HG03432 (cell line): ENCODE data around the gene DKK1.

Experiments
- ATAC-seq: cut with Tn5 transposase; IDR thresholded peaks from one replicate; pipeline ENCODE4 v1.9.1; 2021; ENCODE audit warnings: mild to moderate bottlenecking, moderate library complexity; ENCODE audit not compliant: unreplicated experiment

The DKK1 gene, protein sequence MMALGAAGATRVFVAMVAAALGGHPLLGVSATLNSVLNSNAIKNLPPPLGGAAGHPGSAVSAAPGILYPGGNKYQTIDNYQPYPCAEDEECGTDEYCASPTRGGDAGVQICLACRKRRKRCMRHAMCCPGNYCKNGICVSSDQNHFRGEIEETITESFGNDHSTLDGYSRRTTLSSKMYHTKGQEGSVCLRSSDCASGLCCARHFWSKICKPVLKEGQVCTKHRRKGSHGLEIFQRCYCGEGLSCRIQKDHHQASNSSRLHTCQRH

GRCh38 chr10:52313933-52314821 lies at the start of gene DKK1:
TSS of gene DKK1 (plus strand) at chr10:52314281. CDS start at chr10:52314435, 154 bp downstream.
- ATAC-seq: peak; percentile 71

- no peak for ATAC-seq
These were observed 48.8 kb upstream of the DKK1 start for GRCh38 chr10:52265131-52265926.

- ATAC-seq: no peak
These were observed 47.2 kb upstream of the DKK1 start for GRCh38 chr10:52266858-52267257.

GRCh38 chr10:52268790-52269189 lies 45.3 kb upstream of the DKK1 start:
- ATAC-seq: no peak

- ATAC-seq: no peak
These were observed 44.8 kb upstream of the DKK1 start for GRCh38 chr10:52269233-52269632.

DNA sequence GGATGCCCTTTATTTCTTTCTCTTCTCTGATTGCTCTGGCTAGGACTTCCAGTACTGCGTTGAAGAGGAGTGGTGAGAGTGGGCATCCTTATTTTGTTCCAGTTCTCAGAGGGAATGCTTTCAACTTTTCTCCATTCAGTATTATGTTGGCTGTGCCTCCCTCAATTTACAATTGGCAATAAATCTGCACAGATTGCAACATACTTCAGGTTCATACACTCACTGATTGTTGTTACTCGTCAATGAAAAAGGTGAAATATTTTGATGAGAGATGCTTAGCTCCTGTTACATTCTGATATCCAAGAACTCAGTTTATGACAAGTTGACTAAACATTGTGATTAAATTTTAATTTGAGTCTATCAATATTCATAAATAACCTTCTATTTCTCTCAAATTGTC lies 37.9 kb upstream of the DKK1 start:
- no peak for ATAC-seq

GRCh38 chr10:52276986-52277385 lies 37.1 kb upstream of the DKK1 start:
- ATAC-seq: no peak

GRCh38 chr10:52279546-52279945 lies 34.5 kb upstream of the DKK1 start:
- no peak for ATAC-seq

GRCh38 chr10:52280051-52280450 lies 34.0 kb upstream of the DKK1 start:
- ATAC-seq: no peak

GRCh38 chr10:52283174-52283573 lies 30.9 kb upstream of the DKK1 start:
- no peak for ATAC-seq

DNA sequence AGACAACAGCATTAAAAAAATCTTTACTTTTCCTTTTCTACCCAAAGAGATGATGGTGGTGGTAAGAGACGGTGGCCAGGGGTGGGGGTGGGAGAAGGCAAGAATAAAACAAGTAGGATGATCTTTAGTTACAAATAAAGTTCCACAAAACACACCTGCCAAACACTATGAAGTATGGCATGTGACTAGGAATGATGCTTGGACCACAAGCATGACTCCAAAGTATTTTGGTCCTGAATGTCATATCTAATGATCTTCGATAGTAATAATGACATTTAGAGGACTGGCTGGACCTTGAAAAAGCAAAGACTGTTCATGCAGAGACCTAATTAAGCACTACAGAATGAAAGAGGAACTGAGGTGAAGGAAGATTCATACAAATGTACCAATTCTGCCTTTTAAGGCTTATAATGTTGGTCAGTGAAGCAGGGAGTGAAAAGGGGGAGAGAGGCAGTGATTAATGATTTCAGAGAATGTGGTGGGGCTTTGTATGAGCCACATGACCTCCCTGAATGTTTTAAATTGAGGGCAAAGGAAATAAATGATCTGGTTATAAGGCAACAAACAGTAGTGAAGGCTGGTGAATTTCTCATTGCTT lies 29.6 kb upstream of the DKK1 start:
- ATAC-seq: peak; percentile 84

GRCh38 chr10:52287866-52288265 lies 26.2 kb upstream of the DKK1 start:
- ATAC-seq: no peak

DNA sequence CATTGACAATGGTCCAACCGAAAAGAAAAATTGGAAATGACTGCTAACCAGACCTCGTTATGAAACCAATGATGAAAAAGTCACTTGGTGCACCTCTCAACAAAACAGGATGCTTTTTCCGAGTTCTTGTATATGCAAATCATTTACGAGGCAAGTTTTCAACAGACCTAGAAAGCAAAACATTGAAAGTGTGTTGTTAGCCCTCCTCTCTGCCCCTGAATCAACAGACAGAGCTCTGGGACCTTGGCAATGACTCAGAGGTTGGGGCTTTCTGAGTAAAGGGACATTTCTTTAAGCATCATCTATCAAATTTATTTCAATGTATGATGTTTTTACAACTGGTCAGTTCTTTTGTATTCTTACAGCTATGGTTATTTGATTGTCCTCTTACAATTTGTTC lies 16.3 kb upstream of the DKK1 start:
- peak; percentile 43 for ATAC-seq

DNA sequence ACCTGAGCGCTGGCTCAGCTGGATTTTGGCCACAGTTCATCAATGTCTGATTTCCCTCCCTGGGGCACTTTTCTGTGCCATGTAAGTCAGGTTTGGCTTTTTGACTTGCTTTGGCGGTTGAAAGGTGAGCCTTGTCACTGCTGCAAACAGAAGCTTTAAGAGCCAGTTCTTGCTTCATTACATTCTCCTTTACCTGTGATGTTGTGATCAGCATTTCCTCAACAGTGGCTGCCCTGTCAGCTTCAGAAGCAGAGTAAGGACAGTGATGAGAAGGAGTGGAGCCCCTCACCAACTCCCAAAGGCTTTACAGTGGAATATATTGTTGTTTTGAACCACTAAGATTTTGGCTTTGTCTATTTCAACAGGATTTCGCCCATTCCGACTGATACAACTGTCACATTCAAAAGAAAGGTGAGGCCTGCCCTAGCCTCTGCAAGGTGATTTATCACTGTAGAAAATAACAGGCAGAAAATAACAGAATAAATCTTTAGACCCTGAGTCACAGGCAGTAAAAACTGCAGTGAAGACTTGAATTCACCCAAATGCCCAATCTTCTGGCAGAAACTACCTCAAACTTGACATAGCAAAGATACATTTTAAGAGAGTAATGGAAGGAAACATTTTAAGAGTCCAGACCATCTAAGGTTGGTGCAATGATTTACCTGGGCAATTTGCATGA lies 13.3 kb upstream of the DKK1 start:
- ATAC-seq: no peak

DNA sequence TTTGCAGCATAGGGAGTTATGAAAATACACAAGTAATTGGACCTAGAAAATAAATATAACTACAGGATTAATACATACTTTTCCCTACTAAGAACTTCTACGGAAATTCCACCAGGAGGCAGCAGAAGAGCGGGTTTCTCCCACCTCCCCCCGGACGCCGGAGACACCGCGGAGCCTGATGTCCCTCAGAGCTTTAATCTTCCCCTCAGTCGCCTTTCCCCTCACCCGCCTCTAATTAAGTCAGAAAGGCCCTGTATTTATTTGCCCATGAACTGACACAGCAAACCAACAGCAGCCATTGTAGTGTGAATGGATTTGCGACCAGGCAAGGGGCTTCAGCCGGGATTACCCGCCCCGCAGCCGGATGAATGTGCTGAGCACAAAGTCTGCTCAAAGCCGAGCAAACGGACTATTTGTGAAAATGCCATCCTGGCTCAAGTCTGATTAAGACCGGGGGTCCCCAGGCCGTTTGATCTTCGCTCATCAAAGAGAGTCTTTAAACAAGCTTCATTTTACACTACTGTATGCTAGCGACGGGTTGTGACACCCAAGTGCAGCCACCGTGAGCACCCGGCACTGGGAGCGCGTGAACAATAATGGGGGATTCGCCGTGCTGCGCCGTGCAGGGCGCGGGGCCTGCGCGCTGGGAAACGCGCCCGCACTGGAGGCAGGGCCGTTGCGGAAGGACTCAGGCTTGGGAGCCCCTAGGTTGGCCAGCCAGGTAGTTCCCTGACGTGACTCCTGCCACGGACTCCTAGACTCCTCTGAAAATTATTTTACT lies 5.6 kb upstream of the DKK1 start:
- peak; percentile 91 for ATAC-seq

DNA sequence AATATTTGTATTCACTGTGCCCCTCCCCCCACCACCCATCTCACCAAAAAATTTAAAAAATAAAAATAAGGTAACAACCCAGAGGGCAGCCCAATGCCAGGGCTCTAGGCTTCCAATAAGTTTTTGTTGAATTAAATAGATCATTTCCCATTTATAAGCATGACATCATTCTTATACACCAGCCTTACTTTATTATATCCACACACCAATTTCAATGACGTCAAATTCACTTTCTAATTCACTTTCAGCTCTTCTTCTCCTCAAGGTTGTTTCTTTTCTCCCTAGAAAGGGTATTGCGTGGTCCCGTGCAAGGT lies 1.2 kb upstream of the DKK1 start:
- no peak for ATAC-seq

DNA sequence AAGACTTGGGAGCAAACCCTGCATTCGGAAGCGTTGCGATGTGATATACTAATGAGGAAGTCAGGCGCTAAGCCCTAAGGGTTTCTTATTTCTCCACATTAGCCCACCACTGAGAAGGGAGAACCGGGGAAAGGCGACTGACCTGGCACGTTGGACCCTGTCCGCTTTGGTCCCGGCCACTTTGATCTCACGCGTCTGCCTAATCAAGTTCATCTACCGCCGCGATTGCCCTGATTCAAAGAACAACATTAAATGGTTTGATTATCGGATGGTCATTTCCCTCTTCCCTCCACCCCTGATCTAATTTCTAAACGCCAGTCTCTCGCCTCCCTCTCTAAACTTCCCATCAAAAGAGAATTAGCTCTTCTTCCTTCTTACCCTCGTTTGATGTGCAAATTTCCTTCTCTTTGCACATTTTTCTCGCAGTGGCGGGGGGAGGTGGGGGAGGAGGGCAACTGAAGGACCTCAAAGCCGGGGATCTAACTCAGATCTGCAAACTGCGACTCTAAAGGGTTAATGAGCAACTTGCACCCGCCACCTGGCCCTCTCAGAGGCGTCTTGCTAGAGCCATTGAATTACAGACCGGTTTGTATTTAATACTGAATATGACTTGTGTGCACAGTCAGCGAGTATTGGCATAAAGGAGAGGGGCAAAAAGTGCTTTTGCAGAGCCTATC lies 687 bp upstream of the DKK1 start:
- ATAC-seq: peak; percentile 9

GRCh38 chr10:52314822-52315552 lies 906 bp downstream of the DKK1 start:
- ATAC-seq: no peak

DNA sequence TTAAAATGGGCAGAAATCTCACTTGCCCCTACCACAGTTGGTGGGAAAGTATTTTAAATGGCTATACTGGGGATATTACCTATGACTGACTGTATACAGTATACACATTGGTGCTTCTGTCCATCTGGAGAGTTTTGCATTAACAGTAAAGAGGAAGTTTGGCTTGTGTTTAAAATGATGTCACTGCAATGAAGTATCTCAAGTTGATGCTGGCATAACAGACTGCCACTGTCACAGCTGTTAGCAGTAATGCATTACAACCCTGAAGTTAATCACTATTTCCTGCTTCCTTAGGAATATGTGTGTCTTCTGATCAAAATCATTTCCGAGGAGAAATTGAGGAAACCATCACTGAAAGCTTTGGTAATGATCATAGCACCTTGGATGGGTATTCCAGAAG lies 1.9 kb downstream of the DKK1 start:
- no peak for ATAC-seq
